GM18508 (cell line): ENCODE data around the gene MRPL20.
"Not testable (repeated sequence)": the region's sequence is repeated elsewhere in the genome, so short reads cannot be mapped to it uniquely, and the experiment has no call there.

Experiments
- ATAC-seq: cut with Tn5 transposase; IDR thresholded peaks from one replicate; pipeline ENCODE4 v1.9.1; 2021; ENCODE audit warnings: moderate number of reproducible peaks; ENCODE audit not compliant: insufficient read depth, unreplicated experiment

The MRPL20 gene

GRCh38 chr1:1390675-1391074, 16.4 kb downstream of the MRPL20 start:
- ATAC-seq, result no peak

DNA sequence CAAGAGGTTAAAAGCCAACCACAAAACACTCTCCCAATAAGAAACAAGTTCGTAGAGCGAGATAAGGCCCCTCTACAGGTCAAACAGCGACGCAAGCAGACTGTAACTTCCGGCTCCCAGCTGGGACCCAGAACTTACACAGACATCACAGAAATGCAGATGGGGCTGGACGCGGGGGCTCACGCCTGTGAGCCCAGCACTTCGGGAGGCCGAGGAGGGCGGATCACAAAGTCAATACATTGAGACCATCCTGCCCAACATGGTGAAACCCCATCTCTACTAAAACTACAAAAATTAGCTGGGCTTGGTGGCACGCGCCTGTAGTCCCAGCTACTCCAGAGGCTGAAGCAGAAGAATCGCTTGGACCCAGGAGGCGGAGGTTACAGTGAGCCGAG, 19.0 kb downstream of the MRPL20 start:
- ATAC-seq, result no peak

DNA sequence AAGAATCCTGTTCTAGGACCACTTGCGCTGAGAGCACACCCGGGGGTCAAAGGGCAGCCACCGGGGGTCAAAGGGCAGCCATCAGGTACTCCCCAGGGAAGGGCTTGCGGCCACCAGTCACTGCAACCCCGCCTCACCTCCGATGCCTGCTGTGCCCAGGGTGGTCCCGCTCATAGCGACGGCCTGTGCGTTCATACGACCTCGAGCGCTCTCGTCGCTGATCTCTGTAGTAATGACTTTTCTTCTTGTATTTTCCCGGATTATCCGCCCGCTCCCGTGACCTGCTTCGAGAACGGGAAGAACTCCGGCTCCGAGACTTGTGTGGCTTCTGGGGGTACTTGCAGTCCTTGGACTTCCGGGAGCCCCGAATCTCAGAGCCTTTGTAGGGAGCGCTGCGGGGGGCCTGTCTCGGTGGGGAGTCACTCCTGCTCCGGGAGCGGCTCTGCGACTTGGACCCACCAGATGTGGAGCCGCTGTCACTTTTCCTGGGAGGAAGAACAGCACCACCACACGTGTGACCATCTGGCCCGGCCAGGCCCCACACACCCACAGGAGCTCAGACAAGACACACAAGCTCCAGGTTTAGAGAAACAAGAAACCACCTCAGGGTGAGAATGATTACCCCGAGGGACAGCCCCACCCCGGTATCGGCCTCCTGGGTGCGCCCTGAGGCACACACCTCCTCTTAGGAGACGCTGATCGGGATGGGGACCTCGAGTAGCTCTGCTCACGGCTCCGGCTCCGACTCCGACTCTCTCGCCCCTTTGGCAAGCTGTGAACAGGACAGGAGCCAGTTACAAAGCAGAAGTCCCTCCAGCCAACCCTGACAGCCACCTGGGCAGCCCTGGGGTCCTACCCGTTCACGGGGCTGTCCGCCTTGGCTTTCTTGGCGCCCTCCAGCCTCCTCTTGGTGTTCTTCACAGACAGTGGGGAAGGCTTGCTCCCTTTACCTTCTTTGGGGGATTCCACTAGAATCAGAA, 19.7 kb downstream of the MRPL20 start:
- no peak for ATAC-seq

DNA sequence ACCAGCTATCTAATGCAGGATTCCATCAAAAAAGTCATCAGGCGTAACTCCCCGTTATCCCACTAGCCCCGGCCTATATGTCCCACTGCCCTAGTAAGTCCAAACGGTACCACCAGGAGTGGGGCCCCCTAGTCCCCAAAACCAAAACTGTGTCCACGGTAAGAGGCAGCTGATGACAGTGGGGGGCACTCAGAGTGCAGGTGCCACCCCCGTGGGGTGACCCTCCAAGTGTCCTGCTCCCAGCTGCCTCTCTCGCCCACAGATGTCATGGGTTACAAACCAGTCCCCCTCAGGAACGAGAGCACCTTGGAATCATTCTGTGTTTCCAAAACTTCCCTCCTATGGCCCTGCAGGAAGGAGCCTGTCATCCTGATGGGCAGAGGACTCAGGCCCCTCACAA, 21.2 kb downstream of the MRPL20 start:
- no peak for ATAC-seq

- ATAC-seq, result not testable (repeated sequence)
Observed at GRCh38 chr1:1385339-1385738, 21.8 kb downstream of the MRPL20 start.

DNA sequence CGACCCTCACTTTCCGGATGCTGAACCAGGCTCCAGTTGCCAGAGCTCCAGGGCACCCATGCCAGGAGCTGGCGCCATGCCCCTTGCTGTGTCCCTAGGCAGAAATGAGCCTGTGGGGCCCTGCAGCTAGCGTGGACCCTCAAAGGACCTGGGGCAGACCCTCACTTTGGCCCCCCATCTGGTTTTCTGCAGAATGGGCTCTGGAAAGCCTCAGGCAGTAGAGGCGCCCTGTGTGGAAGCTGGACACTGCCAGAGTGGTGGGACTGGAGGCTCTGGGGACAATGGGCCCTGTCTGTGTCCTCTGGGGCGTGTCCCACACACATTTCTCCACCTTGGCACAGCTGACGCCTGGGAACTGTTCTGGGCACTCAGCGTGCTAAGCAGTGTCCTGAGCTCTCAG, 25.8 kb downstream of the MRPL20 start:
- no peak for ATAC-seq

DNA sequence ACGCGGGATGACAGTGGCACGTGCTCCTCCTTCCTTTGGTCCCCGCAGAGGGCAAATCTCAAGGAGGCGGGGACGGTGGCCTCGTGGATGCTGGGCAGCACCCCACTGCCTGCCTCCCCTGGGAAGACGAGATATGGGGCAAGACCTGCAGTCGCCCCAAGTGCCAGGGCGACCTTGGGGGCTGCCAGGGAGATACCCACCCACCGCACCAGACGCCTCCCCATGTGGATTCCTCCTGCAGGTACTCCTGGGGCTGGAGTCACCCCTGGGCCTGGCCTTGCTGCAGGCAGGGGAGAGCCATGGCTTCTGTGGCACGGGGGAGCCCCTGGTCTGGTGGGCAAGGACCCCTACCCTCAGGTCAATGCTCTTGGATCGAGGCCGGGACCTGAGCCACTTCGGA, 26.2 kb downstream of the MRPL20 start:
- ATAC-seq, result no peak

DNA sequence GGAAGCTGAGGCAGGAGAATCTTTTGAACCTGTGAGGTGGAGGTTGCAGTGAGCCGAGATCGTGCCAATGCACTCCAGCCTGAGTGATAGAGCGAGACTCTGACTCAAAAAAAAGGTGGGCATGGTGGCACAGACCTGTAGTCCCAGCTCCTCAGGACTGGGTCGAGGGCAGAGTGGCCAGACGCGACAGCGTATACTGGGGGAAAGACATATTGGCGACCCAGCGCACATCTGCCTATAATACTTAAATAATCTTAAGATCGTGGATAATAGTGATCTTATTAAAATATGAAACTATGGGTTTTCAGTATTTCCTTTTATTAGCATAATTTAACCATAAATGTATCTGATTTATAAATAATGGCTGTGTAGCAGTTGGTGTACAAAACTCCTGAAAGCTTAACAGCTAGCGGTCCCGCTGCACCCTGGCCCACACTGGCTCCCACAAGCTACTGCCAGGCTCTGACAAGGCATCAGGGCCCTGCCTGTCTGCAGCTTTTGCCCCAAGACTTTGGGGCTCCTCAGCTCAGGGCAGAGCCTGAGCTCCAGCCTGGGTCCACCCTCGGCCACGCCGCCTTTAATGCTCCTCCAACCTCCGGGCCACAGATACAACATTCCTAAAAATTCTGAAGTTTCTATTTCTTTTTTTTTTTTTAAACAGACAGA, 29.4 kb downstream of the MRPL20 start:
- no peak for ATAC-seq

DNA sequence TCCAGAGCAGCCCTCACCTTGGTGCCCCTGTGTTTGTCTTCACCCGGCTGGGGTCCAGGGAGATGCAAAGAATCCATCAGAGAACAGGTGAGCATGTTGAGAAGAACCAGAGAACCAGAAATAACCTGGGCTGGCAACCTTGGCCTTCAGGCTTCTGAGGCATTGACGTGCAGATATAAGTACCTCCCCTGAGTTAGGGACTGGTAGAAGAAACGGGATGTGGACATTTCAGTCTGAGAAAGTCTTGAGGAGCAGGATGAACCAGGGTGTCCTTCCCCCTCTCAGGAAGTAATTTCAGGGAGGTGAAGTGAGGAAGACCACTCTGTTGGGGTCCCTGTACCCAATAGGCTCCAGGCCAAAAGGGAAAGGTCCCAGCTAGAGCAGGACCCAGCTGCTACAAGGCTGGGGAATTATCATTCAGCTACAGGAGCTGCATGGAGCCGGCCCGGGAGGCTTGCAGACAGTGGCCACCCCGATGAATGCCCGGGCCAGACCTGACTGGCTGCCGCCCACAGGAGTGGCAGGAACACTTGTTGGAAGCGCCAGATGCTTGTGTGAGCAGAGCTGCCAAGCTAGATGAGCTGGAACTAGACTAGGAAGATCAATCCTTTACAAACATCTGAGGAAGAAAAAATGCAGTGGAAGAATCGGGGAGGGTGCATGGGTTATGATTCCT, 30.4 kb downstream of the MRPL20 start:
- no peak for ATAC-seq

- peak; percentile 68 for ATAC-seq
Observed at GRCh38 chr1:1374929-1375662, 32.0 kb downstream of the MRPL20 start, which contains the start of gene AURKAIP1. TSS of gene AURKAIP1 (minus strand) at chr1:1375207. CDS start at chr1:1374756, 451 bp downstream.

DNA sequence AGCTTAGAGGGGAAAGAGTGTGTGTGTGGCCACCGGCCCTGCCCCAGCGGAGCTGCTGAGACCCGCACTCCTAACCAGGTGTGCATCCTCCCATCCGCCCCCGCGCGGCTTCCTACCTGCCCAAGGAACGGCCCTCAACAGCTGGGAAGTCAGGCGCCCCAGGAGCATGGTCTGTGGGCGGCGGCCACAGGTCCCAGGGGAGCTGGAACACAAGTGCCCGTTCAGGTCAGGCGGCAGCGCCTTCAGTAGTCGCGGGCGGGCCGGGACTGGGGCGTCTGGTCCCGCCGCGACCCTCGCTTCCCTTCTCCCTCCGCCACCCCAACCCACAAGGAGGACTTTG, 32.5 kb downstream of the MRPL20 start:
- ATAC-seq, result no peak

DNA sequence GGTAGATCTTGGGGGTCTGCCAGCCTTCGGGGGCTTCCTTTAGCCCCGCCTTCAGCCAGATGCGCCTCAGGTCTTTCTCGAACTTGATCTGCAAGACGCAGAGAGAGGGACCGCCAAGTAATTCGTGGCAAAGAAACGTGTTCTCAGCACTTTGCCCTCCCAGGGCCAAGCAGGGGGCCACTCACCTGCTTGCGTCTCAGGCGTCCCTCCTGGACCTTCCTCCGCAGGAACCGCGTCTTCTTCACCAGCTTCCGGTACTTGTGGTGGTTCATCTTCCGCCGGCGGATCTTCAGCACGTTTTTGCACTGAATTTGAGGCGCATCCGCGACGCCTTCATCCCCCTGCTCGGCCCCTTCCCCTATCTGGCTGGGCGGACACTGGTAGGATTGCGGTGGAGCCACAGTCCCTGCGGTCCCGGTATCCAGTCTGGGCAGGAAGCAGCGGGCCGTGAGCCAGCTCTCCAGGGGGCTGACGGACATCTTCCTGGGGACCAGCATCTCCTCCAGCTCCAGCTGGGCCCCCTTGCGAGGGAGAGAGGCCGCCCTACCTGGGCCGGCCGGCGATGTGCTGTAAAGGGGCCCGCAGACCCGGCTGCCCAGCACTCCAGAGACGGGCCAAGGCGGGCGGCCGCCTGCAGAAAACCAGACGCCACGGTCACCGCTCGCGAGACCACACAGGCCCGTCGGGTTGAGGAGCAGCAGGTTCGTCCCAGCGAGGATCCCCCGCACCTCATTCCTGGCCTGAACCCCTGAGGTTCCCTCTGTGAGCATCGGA, 33.1 kb downstream of the MRPL20 start:
- ATAC-seq, result no peak

DNA sequence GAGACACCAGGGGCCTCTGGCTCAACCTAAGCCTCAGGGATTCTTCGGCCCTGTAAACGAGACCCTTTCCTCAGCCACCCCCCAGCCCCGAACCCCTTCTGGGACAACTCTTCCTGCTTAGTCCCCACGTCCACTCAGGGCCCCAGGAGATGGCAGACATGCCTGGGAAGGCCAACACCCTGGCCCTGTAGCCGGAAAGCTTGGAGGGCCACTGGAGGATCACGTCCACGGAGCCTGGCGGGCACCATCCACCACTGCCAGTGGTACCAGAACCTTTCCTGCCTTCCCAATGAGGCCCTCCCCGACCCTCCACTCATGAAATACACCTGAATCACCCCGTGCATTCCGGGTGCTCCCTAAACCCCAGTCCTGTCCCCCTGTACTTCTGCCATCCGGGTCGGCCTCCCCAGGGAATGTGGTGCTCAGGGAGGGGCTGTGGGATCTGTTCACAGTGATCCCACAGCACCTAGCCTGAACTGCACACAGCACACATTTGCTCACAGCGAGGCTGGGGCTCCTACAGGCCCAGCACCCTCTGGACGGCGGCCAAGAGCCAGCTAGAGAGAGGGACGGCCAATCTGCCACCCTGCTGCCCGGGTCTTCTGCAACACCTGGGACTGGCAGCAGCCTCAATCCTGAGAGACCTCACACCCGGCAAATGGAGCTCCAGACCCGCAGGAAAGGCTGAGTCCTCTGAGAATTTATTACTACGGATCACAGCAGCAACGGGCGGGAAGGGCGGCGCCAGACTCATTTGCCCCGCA, 33.9 kb downstream of the MRPL20 start:
- no peak for ATAC-seq

- no peak for ATAC-seq
Observed at GRCh38 chr1:1371746-1372711, 35.1 kb downstream of the MRPL20 start.

DNA sequence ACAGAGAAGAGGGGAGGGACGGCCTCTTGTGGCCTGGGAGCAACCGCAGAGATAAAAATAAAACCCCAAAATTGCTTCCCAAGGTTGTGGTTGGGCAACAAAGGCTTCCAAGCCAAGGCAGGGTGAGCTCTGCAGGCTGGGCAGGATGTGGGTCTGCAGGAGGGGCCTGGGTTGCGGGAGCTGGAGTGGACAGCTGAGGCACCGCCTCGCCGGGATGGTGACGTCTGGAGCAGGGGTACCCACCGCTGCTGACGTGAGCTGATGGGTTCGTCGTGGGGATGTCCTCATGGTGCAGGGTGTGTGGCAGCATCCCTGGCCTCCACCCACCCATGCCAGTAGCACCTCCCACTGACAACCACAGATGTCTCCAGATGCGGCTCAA, 35.7 kb downstream of the MRPL20 start:
- ATAC-seq, result no peak

DNA sequence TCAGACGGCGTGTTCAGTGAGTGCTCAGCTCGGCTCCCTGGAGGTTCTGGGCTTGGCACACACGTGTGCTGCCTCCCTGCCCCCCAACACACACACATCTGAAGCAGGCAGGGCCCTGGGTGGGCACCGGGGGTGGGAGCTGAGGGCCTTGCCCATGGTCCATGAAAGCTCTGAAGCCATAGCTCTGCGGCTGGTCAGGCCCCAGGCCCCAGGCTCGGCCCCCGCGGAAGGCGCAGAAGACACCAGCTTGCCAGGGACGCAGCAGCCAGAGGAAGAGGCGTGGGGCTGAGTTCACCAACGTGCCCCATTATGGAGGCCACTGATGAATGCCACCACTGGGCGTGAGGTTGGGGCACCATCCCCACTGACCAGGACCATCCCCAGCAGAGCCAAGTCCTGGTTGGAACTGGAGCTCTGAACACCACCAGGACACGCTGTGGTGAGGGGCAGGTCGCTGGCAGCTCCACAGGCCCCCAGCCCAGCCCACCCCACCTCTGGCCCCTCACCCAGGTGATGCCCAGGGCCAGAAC, 36.3 kb downstream of the MRPL20 start:
- ATAC-seq, result no peak

- not testable (repeated sequence) for ATAC-seq
Observed at GRCh38 chr1:1370094-1370493, 37.0 kb downstream of the MRPL20 start.

DNA sequence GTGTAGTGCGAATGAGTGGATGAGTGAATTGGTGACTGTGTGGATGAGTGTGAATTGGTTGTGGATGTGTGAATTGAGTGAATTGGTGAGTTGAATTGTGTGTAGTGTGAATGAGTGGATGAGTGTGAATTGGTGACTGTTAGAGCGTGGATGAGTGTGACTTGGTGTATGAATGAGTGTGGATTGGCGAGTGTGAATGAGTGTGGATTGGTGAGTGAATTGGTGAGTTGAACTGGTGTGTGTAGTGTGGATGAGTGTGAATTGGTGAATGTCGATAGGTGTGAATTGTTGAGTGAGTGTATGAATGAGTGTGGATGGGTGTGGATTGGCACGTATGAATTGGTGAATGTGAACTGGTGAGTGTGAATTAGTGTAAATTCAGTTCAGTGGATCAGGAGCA, 39.8 kb downstream of the MRPL20 start:
- ATAC-seq, result no peak
